ENCODE measurements around the gene NFIB.

The NFIB gene

DNA sequence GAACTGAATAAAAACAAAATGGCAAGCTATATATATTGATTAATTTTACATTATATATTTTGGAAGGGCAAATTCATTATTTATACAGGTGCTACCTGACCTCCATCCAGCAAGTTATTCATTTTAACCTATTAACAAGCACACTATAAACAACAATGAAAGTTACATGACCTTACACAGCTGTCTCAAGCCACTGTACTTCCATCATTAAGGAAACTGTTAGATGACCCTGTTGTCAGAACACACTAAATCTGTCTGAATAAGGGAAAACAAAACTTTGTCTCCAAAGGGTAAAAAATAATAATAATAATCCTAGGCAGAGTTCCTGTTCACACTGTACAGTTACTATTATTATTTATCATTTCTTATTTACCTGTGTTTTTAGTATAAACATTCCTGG, 44.0 kb downstream of the NFIB start:
- no peaks in the 10 kb centered on the region for H4K20me1 ChIP-seq
- no peak overlapping the region for H3K27ac ChIP-seq
- peaks cover 22% of the 10 kb centered on the region for H3K4me1 ChIP-seq
- H3K36me3 ChIP-seq: no peaks in the 10 kb centered on the region
- H3K27me3 ChIP-seq: no peaks in the 10 kb centered on the region
- no peak overlapping the region for H3K9ac ChIP-seq
- H3K9me3 ChIP-seq: no peaks in the 10 kb centered on the region
- H3K4me3 ChIP-seq: no peak overlapping the region
- no peak overlapping the region for H3K4me2 ChIP-seq
- no peak for TF ChIP-seq Cebpa-rat (IDR thresholded peaks at IDR 0.05)

DNA sequence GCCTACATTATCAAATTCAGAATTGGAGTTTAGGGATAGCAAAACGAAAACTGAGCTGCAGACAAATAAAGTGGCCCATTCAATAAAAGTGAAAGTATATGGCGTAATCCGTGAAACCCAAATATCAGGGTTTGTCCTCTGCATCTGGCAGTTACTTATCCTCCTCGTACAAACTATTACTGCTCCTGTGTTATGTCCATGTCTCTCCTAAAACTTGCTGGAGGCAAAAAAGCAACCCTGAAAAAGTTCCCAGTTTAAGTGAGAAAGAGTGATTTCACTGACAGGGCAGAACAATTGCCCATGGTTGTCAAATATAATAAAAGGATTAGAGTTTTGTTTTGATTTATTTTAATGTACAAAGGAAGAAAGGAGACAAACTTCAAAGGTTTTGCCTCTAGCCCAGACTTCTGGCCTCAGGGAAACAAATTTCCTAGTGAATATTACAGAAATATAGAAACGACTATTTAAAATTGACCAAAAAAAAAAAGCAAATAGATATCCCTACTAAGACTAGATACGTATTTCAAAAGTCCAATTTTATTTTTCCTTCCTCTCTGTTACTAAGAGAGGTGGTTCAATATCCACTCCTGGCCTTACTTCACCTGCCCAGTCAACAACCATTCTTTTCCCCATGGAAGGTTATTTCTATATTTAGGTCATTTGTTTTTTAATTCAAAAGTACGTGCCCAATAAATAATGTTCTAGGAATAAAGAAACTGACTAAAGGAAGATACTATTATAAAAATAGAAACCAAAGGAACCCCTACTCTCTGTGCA, 50.0 kb downstream of the NFIB start:
- Histone ChIP-seq H3K36me3 (no peaks in the 10 kb centered on the region), H3K9me3 (no peaks in the 10 kb centered on the region), H3K4me1 (no peaks in the 10 kb centered on the region), H4K20me1 (no peaks in the 10 kb centered on the region), H3K9ac (no peak overlapping the region), H3K4me3 (no peak overlapping the region), H3K27me3 (no peaks in the 10 kb centered on the region), H3K4me2 (no peak overlapping the region), H3K27ac (no peak overlapping the region)
- TF ChIP-seq Cebpa-rat (IDR thresholded peaks at IDR 0.05): no peak

DNA sequence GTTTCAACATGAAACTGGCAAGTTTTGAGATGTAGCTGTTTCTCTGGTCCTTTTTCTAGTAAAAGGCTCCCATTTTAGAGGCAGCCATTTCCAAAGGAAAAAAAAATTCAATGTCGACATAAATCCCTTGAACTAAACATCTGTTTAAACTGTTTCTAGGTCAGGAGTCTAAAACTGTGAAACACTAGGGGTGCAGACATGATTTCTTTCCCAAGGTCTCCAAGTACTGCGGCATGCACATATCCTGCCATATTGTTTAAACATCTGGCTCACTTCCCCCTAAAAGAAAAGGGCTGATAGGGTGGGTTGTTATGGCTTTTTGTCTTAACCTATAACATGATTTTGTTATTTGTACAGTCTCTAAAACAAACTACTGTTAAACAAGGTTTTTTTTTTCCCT, 51.1 kb downstream of the NFIB start:
- Histone ChIP-seq H3K4me1 (no peaks in the 10 kb centered on the region), H4K20me1 (no peaks in the 10 kb centered on the region), H3K9ac (no peak overlapping the region), H3K4me3 (no peak overlapping the region), H3K36me3 (no peaks in the 10 kb centered on the region), H3K9me3 (no peaks in the 10 kb centered on the region), H3K4me2 (no peak overlapping the region), H3K27ac (no peak overlapping the region), H3K27me3 (no peaks in the 10 kb centered on the region)
- no peak for TF ChIP-seq Cebpa-rat (IDR thresholded peaks at IDR 0.05)

DNA sequence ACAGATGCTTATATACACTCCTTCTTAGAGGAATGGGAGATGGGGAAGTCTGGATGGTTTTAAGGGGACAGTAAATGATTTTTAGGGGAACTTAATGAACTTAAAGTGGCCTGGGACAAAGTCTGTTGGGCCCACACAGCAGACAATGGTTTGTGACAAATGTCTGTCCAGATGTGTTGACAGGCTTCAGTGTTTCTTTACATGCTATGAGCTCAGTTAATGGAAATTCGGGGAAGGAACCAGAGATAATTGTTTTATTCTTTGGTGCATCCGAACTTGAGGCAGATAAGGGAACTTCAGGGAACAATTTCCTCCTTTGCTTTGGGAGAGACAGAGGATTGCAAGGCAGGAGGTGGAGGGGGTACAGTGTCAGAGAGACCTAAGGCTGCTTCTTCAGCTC, 52.3 kb downstream of the NFIB start:
- H3K36me3 ChIP-seq: no peaks in the 10 kb centered on the region
- H3K4me3 ChIP-seq: no peak overlapping the region
- H3K4me2 ChIP-seq: no peak overlapping the region
- no peaks in the 10 kb centered on the region for H3K27me3 ChIP-seq
- H3K4me1 ChIP-seq: peaks cover 6% of the 10 kb centered on the region; the same call in 1 of the 2 replicates
- no peaks in the 10 kb centered on the region for H4K20me1 ChIP-seq
- no peak overlapping the region for H3K27ac ChIP-seq
- no peaks in the 10 kb centered on the region for H3K9me3 ChIP-seq
- no peak overlapping the region for H3K9ac ChIP-seq
- TF ChIP-seq Cebpa-rat (IDR thresholded peaks at IDR 0.05): no peak

DNA sequence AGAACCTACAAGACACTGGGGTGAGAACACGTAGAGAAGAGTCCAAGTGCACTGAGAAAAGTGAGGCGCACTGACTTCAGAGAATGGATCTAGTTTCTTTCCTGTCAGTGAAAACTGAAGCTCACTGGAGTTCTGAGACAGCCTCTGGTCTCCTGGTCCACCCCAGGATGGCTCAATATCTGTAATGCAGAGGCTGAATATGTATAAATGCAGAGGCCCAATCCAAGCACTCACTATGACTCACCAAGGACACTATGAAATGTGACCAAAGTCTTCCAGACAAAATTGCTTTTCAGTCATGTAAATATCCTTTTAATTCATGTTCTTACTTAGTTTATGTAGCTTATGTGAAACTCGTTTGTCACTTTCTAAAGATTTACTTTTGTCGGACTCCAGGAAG, 53.8 kb downstream of the NFIB start:
- H3K9ac ChIP-seq: no peak overlapping the region
- H3K27me3 ChIP-seq: no peaks in the 10 kb centered on the region
- H3K4me2 ChIP-seq: no peak overlapping the region
- no peaks in the 10 kb centered on the region for H3K9me3 ChIP-seq
- no peaks in the 10 kb centered on the region for H3K36me3 ChIP-seq
- no peak for TF ChIP-seq Cebpa-rat (IDR thresholded peaks at IDR 0.05)
- H3K4me3 ChIP-seq: no peak overlapping the region
- H3K4me1 ChIP-seq: peaks cover 6% of the 10 kb centered on the region; the same call in 1 of the 2 replicates
- H4K20me1 ChIP-seq: no peaks in the 10 kb centered on the region
- H3K27ac ChIP-seq: no peak overlapping the region

DNA sequence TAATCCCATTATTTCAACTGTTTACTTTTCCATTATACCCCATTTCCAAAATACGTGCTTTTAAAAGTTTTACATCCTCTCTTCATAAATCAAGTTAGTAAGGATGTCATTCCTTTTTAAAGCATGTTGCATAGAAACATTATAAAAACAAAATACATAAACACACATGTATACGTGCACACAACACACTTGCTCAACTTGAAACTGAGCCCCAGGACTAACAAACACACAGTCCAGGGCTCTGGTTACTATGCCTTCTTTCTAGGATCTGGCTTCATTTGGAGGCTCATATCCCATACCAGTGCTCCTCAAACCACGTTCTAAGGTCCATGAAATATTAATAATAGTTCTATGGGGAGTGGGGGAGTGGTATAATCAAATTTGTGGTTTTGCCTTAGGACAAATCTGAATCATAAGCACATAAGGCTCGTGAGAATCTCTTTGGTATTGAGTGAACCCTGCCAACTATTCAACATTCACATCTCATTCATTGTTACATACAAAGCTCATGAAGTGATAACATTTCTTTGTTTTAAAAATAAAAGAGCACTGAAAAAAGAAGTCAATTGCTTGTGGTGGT, 55.2 kb downstream of the NFIB start:
- Histone ChIP-seq H3K27me3 (no peaks in the 10 kb centered on the region), H3K27ac (no peak overlapping the region)

DNA sequence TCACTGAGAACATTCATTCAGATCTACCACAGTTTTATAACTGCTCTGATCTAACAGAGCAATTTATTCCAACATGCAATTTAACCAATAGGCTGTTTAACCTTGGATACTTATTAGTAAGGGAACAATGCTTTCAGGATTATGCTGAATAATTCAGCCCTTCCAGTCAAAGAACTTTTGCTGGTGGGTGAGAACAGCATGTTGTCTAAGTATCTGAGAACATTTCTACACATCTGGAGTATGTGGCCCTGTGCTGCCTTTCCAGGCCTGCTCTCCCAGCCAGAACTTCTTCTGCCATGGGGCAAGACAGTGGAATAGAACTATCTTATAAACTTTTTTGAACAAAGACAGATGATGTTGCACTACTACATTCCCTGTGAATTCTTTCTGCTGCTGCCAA, 55.8 kb downstream of the NFIB start:
- H3K27me3 ChIP-seq: no peaks in the 10 kb centered on the region
- H3K4me1 ChIP-seq: peaks cover 6% of the 10 kb centered on the region; the same call in 1 of the 2 replicates
- TF ChIP-seq Cebpa-rat (IDR thresholded peaks at IDR 0.05): no peak
- H3K4me3 ChIP-seq: no peak overlapping the region
- no peak overlapping the region for H3K9ac ChIP-seq
- H3K4me2 ChIP-seq: no peak overlapping the region
- no peak overlapping the region for H3K27ac ChIP-seq
- H4K20me1 ChIP-seq: no peaks in the 10 kb centered on the region
- H3K36me3 ChIP-seq: no peaks in the 10 kb centered on the region
- H3K9me3 ChIP-seq: no peaks in the 10 kb centered on the region

More for the DNA sequence above, 55.2 kb downstream of the NFIB start:
- no peaks in the 10 kb centered on the region for H3K9me3 ChIP-seq
- H4K20me1 ChIP-seq: no peaks in the 10 kb centered on the region
- H3K4me1 ChIP-seq: peaks cover 6% of the 10 kb centered on the region; the same call in 1 of the 2 replicates
- no peak for TF ChIP-seq Cebpa-rat (IDR thresholded peaks at IDR 0.05)
- no peak overlapping the region for H3K4me3 ChIP-seq
- H3K36me3 ChIP-seq: no peaks in the 10 kb centered on the region
- H3K4me2 ChIP-seq: no peak overlapping the region
- H3K9ac ChIP-seq: no peak overlapping the region

DNA sequence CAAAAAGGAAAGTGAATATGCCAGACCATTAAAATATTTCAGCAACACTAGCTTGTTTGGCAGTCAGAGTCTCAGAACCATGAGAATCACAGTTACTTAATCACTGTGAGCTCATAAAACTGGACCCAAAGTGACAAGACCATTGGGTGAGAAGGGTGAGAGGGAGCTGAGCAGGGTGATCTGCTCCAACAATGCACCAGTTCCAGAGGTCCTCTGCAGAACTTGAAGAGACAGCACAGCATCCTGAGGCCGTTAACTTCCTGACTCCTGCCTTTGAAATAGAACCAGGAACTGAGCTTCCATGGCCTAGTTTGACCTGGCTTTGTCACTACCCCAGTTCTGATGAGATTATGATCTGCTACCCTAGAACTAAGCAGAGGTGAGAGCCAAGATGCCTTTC, 57.4 kb downstream of the NFIB start:
- Histone ChIP-seq H3K4me1 (peaks cover 6% of the 10 kb centered on the region; the same call in 1 of the 2 replicates), H3K9me3 (no peaks in the 10 kb centered on the region), H3K9ac (no peak overlapping the region), H3K4me2 (no peak overlapping the region), H4K20me1 (no peaks in the 10 kb centered on the region), H3K27ac (no peak overlapping the region), H3K36me3 (no peaks in the 10 kb centered on the region), H3K4me3 (no peak overlapping the region), H3K27me3 (no peaks in the 10 kb centered on the region)
- TF ChIP-seq Cebpa-rat (IDR thresholded peaks at IDR 0.05): no peak

DNA sequence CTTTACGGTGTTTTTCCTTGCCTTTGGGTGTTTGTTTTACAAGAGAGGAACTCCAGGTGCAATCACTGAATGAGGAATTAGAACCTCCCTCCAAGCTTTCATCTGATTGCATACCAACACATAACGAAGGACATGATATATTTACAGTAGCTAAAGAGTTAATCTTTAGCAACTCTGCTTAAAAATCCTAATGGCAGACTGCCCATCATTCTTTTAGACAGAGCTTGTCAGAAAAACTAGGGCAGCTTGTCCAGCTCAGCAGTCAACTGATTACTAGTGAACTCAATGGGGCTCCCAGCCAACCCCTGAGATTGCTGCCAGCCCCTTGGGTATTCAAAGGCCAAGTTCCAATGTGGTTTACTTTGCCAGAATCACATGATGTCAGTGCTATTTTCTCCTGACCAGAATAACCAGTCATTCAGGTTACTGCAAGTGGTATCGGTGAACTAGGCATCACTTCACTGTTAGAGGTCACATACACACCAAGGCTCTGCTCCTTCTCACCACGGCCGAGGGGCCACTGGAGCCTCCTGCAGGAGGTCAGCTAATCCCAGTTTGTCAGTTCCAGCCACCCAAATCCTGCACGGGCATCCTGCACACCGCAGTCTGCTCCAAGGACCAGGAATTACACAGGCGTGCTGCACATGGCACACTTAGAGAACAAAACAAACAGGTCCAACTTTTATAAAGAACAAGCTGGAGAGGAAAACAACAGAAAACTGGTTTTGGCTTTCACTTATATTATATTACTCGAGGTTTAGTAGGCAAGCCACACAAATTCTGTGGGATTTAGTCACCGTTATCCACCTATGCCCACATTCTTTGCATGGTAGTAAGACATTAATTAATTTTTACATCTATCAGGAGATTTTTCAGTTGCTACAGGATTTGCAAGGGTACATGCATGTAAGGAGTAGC, 62.5 kb downstream of the NFIB start:
- H4K20me1 ChIP-seq: no peaks in the 10 kb centered on the region
- H3K9me3 ChIP-seq: no peaks in the 10 kb centered on the region
- H3K4me3 ChIP-seq: no peak overlapping the region
- no peak for TF ChIP-seq Cebpa-rat (IDR thresholded peaks at IDR 0.05)
- no peak overlapping the region for H3K9ac ChIP-seq
- H3K4me2 ChIP-seq: no peak overlapping the region
- no peaks in the 10 kb centered on the region for H3K4me1 ChIP-seq
- no peaks in the 10 kb centered on the region for H3K36me3 ChIP-seq
- H3K27me3 ChIP-seq: no peaks in the 10 kb centered on the region
- H3K27ac ChIP-seq: no peak overlapping the region

DNA sequence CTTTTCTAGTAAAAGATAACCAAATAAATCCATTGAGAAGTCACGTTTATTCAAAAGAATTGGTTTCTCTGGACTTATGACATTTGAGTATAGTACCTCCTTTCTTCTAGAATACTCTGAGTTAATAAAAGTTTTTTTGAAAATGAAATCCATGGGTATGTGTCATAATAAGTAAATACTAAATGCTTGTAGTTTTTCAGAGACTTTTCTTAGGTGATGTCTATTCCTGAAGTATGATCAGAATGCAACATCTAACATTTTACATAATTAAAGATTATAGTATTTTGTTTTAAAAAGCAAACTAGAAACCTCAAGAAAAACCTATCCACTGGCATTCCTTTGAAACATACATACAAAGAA, 63.2 kb downstream of the NFIB start:
- H3K27me3 ChIP-seq: no peaks in the 10 kb centered on the region
- no peak overlapping the region for H3K4me3 ChIP-seq
- H4K20me1 ChIP-seq: no peaks in the 10 kb centered on the region
- H3K27ac ChIP-seq: no peak overlapping the region
- TF ChIP-seq Cebpa-rat (IDR thresholded peaks at IDR 0.05): no peak
- no peaks in the 10 kb centered on the region for H3K9me3 ChIP-seq
- no peak overlapping the region for H3K4me2 ChIP-seq
- H3K4me1 ChIP-seq: no peaks in the 10 kb centered on the region
- H3K9ac ChIP-seq: no peak overlapping the region
- H3K36me3 ChIP-seq: no peaks in the 10 kb centered on the region

All from BLaER1 (cell line).